NCI-H146 treated with DMSO at 0.1 percent for 48 hours (cell line): ENCODE results near the gene PTPRN2.

Experiments used
- DNase-seq: peaks from one replicate; lab custom pipeline; 2025; ENCODE audit not compliant: unreplicated experiment; lab: John Stamatoyannopoulos, UW

The PTPRN2 gene

DNA sequence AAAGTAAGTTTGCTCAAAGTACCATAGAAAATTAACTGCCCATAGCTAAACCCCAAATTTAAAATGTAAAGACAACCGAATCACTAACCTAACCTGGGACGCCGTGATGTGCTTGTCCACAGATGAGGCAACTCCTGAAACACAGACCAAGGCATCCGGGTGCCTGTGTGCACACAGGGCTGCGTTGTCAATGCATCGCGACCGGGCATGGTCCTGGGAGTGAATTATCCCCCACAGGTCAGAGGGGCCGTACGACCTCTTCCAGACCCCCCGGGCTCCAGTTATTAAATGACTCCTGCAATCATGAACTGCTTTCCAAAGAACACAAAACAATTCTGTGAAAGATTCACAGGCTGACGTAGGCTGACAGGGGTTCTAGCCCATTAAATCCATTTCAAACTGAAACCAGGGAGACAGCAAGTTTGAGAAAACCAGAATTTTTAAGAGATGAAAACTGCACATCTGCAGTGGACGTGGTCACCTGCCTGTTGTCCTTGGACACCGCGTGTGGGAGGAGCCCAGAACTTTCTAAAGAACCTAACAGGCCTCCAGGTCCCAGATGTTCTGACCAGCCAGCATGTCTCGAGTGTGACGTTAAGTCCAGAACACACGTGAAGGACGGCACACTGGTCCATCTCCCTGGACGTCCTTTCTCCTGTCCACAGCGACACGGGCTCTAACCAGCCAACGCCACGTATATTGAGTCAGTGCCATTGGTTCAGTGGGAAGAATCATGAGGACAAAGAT is 953.0 kb downstream of the PTPRN2 start:
- no peak for DNase-seq

DNA sequence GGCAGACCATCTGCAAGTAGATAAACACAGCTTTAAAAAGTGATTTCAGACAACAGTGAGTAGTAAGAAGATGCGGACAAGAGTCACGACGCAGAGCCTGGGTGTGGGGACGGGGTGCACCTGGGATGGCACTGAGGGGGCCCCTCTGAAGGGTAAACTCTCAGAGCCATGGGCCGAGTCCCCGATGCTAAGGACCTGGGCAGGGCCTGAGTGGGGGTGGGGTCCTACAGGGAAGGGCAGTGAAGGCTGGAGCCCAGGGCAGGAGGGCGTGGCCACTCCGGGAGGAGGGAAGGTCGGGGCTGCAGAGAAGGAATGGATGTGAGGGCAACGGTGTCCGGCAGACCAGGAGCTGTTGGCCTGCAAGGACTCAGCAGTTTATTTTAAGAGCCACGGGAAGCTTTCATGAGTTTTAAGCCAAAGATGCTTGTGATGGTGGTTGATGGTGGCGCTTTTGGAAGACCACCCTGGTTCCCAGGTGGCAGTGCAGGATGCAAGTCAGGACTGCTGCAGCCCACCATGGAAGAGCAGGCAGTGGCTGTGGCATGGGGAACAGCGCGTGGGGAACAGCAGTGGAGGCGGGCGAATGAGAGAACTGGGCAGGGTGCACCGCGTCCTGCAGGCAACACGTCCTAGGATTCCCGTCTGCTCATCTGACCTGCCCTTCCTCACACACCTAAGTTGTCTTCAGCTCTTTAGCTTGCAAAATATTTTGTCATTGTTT is 954.0 kb downstream of the PTPRN2 start:
- no peak for DNase-seq

DNA sequence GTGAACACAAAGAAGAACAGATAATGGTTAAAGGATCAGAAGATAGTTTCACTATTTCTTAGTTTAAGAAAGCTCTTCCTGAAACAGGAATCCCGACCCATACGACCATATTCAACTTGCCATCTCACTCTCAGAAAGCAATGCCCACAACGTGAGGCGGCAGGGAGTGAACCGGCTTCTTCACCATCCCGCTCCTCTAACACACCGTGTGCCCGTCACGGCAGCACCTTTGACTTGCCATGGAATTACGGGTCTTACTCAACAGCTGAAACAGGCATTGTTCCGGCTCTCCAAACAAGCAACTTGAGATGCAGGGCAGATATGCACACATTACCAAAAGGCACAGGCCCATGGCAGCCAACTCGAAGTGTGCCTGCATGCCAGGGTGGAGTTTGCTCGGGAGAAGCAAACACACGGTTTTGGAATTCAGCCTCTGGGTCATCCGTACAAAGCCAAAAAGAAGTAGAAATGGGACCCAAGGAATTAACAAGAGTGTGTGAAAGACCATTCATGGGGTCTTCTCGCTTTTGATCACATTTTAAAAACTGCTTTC is 957.2 kb downstream of the PTPRN2 start:
- no peak for DNase-seq

DNA sequence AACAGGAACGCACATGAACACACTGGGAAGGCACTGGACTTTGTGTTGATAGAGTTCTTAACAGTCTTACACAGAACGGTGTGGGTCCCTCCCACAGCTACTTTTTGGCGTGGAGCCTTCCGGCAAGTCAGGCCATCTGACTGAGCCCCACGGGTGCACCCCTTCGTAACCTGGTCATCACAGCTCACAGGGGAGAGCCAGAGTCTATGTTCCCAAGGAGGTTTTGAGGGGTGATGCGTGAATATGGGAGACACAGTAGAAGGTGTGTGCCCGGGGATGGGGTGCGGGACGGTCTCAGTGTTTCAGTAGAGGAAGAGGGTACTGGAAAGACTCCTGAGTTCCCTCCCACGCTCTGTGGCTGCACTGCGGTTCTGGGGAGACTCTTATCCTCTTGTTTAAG is 959.2 kb downstream of the PTPRN2 start:
- DNase-seq, result no peak

DNA sequence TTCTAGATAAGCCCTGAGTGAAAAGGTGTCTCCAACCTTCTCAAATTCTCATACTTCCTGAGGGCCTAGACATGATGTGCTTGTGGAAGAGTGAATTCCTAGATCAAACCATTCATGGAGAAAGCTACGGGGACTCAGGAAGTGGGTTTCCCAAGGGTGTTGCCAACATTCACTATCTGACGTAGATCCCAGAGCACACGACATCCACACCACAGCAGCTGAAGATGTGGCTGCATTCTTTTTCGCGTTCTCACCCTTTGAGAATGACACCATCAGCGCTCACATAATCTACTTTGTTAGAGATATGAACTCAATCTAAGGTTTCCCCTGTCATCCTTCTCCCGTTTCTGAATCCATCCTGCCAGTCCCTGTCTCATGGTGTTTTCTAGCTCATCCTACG is 960.0 kb downstream of the PTPRN2 start:
- DNase-seq, result no peak

DNA sequence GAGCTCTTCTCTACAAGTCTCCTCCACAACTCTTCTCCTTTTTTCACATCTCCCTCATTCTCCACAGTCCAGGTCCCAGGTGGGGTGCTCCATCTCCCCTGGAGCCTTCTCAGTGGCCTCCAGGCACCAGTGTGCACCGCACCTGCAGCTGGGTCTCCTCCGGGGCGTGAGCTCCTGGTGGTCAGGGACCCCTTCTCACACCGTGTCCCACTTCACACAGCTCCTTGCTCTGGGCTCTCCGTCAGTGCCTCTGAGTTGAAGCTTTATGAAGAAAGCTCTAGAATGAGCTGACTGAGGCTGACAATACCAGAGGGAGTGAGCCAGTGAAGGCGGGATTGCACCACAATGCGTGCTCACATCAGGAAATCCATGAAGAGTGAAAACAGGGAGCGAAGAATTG is 960.6 kb downstream of the PTPRN2 start:
- DNase-seq, result no peak

DNA sequence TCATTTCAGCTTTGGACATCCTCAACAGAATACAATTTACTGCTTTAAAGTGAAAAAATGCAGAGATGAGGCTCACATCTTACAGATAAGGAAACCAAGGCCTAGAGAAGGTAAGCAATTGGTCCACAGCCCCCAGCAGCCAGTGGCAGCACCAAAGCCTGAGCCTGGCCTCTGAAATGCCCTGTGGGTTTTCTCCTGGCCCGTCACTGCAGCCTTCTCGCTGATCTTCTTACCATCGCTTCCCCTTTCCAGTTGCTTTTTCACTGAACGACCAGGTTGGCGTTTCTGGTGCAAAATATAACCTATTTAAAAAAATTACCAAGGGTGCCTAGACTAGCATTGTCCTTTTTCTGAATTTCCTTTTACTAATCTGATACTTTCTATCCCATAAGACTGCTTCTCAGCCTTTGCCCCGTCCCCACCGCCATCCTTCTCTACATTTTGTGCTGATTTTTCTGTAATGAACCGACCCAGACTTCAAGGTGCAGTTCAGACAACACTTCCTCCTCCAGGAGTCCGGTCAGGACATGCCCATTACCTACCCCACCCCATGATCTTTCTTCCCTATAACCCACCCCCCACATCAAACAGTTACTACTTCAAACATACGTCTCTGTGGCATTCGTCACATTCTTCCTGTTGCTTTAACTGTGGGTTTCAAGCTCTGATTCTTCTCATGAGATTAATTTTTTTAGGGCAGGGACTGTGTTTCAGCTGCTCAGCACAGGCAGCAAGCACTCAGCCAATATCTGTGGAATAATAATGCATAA is 961.5 kb downstream of the PTPRN2 start:
- DNase-seq, result no peak

DNA sequence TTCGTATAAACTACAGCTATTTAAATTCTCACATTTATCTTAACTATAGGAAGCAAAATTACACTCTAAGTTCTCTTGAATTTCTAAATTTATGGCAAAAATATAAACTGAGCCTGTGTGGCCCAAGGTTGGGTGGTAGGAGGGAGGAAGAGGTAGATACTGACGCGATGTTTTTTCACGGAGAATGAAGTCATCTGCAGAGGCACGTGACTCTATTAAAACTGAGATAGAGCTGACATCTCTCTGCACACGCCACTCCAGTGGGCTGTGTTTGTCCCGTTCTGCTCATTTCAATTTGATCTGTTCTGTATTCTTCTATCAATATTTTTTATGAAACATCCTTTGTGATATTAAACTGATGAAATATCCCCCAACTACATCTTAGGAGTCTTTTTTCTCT is 964.1 kb downstream of the PTPRN2 start:
- DNase-seq, result no peak

DNA sequence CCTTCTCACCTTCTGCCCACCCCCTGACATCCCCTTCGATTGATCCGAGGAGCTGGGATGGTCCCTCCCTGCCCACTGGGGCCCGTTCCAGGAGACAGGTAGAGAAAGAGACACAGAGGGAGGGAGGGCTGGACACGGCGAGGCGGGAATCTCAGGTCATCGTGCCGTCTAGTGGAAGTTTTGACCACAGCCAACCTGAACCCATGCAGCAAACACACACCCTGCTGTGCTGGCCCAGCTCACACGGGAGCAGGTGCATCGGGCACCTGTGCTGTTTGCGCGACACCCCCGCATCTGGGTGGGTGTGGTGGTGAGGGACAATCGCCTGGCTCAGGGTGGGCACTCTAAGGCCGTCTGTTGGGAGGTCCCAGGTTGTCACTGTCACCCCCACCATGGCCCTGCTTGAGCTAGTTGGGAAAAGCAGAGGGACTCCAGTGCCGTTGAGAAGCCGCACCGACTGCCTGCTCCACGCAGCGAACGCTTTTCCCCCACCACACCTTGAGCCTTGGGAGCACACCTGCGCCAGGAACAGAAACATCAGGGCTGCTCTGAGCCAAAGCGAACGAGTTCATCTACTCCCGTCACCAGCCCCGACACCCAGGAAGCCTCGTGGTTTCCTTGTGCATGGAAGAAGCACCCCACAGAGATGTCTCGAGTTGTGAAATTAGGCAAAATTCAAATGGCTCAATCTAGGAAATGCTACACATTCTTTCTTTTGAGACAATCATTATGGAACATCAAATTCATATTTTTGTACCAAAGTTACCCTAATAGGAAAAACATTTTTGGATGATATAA is 965.0 kb downstream of the PTPRN2 start:
- DNase-seq, result no peak

DNA sequence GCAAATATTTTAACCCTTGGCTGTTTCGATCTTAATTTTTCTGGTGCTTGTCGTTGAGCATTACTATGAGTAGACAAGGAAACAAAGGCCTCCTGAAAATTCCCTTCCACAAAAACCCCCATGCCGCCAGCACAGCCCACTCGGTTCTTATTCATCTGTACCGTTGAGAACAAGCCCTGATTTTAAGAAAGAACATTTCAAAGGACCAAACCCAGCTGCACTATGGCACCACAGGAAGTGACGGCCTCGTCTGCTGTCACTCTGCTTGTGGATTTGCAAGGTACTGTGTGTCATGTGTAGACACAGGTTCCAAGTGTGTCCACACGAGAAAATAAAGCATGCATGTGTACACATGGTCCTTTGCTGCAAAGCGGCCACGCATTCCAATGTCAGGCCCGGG is 965.6 kb downstream of the PTPRN2 start:
- DNase-seq, result no peak

DNA sequence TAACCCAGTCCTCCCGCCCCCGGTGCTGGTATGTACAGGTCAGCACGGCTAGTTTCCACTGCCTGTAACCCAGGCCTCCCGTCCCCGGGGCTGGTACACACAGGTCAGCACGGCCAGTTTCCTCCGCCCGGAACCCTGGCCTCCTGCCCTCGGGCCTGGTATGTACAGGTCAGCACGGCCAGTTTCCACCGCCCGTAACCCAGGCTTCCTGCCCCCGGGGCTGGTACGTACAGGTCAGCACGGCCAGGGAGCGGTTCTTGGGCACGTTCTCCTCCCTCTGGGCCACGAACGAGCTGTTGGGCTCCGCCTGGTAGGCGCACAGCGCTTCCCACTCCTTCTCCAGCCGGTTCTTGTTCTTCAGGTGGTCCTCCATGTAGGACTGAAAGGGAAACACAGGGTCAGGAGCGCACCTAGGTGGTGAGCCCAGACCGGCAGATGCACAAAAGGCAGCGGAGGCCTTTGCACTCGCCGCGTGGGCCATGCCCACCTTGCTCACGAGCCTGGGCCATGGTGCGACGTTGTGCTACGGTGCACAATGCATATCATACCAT is 966.4 kb downstream of the PTPRN2 start:
- DNase-seq, result no peak

DNA sequence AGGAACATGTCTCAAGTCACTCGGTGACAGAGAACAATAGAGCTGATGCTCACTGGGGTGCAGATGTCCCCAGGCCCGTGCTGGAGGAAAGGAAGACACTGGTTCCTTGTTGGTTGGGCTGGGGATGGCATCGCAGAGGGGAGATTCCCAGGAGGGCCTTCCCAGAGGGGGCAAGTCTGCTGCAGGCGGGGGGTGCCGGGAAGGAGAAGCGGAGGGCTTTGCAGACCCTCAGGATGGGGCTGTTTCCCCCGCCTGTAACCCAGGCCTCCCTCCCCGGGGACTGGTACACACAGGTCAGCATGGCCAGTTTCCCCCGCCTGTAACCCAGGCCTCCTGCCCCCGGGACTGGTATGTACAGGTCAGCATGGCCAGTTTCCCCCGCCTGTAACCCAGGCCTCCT is 967.0 kb downstream of the PTPRN2 start:
- no peak for DNase-seq

DNA sequence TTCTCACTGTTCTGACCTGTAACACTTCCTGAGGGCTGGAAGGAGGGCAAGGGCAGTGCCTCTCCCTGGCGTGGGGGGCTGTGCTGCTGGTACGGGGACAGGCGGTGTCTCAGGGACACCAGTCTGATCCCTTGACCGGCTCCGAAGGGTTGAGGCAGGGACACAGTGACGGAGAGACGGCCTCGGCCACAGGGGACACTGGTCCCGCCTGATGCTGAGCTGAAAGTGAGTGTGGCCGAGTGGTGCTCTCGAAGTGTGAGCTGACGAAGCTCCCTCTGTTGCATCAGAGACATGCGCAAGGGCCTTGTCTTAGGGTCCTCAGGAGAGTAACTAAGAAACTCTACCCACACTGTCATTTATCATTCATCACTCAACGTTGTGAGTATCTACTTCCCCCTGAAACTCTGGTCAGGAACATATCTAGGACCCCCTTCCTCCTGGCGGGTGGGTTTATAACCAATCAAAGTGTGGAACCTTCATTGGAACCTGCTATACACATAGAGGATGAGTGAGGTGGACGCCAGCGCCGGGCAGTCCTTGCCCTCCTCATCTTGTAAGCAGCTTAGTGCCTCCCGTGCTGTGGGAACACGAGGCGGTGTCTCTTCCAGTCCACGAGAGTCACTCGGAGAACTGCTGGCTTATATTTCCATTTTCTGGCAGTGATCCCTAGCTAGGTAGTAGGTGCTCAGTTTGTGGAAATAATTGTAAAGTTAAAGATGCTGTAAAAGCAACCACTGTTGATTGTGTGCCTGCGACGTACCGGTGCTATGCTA is 967.7 kb downstream of the PTPRN2 start:
- DNase-seq, result no peak

DNA sequence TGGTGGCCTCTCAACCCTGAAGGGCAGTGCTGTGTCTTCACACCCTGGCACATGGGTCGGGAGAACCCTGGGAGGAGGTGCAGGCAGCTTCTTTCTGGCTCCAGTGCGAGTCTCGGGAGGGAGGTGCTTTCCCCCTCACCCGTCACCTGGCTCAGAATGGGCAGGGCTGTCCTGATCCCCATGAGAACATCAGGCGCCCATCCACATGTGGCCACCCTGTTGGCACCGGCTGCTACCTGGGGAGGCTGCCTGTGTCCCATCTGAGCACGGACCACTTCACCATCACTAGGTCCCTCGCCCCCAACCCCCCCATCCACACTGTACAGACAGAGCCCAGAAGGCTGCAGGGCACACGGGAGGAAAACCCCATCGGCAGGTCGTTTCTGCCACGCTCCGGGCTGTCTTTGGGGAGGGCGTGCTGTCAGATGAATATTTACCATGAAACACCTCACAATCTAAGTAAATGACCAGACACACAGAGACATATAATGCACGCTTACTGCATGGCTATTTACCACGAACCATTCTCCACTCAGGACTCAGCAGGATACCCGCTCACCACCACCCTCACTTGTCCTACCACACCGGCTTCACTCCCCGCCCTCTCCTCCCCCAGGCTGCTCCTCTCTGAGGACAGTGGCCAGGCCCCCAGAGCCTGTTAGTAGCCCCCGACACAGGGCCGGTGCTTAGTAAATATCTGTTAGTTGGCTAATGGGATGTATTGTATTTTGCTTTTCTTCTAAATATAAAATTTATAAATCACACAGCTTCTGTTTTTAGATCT is 968.6 kb downstream of the PTPRN2 start:
- no peak for DNase-seq

DNA sequence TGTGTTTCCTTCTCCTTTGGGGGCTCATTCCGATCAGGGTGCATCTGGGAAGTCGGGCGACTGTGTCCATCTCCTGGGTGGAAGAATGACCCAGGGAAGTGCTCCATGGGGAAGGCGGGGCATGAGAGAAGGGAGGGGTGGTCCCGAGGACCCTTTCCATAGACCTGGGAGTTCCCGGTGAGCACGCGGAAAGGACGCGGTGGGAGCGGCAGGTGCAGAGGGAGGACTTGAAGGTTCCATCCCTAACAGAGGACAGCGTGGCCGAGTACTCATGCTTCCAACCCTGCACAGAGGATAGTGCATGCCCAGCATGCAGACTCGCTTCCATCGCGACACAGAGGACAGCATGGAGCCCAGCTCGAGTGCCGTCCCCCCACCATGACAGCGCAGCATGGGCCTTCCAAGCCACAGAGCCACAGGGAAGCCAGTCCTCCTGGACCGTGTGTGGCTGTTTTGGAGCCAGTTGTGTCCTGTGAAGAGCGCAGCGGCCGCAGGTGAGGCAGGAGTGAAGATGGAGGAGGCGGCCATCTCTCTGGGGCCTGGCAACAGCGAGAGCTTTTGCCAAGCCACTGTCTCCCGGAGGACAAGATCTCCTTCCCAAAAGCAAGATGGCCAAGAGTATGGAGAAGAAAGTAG is 969.4 kb downstream of the PTPRN2 start:
- no peak for DNase-seq

DNA sequence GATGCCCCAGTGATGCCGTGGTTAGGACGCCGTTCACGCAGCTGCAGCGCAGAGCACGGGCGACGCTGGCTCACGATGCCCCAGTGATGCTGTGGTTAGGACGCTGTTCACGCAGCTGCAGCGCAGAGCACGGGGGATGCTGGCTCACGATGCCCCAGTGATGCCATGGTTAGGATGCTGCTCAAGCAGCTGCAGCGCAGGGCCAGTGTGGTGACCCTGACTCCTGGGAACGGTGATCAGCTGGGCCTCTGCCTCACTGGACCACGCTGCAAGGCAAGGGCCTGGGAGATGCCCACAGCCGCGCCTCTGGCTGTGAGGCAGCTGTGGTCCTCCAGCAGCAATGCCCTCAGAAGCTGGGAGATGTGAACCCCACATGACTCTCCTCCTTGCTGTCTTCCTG is 970.2 kb downstream of the PTPRN2 start:
- no peak for DNase-seq

DNA sequence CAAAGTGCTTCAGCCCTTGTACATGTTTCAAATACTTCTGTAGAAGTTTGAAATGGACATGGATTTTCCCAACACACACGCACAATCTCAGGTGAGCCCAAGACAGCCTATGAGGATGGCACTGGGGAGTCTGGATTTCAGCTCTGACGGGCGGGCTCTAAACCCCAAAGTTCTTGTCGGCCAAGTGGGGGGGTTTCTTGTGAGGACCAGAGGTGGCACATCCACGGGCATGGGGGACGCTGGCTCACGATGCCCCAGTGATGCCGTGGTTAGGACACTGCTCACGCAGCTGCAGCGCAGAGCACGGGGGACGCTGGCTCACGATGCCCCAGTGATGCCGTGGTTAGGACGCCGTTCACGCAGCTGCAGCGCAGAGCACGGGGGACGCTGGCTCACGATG is 970.7 kb downstream of the PTPRN2 start:
- DNase-seq, result no peak

DNA sequence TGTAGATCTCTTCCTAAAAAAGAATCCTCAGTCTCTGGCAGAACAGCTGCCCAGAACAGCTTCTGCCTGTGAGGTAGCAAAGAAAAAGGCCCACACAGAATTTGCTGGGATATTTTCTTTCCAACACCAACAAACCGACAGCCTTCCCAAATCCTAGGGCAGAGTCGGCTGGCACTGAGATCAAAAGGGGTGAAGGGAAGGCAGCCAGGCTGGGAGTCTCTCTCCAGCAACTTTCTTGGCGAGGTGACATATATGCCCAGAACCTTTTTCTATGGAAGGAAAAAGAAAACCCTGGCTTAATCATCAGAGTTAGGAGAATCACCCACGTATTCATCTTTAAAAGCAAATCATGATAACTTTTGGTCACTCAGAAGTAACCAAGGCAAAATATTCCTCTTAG is 971.2 kb downstream of the PTPRN2 start:
- DNase-seq, result no peak

DNA sequence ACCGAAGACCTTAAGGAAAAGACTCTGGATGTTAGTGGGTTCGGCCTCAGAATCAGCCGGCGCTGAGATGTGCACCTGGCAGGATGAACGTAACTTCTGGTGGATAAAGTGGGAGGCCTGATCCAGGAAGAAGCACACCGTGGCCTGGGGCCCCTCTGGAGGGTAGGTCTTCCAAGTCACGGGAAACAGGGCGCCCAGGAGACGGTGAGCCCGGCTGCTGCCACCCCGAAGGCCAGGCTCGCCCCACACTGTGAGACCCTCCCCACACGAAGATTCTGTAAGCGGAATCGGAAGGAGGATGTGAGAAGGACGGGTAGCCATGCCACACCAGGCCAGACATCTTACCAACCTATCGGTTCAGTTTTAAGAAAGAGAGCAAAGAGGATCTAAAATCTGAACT is 971.8 kb downstream of the PTPRN2 start:
- no peak for DNase-seq
